Stomach smooth muscle (tissue), 2 donors: Measurements from ENCODE around the gene C2CD4A.

Experiments used
- H3K27ac ChIP-seq: one replicate; pipeline ENCODE4 v1.7.0; 2013; ENCODE audit warnings: mild to moderate bottlenecking, low read length, inconsistent platforms
- H3K27me3 ChIP-seq, 2 donors: one replicate each; pipeline ENCODE4 v1.7.0; 2013; ENCODE audit warnings: low read length in 2 of 2; ENCODE audit not compliant: insufficient read depth in 2 of 2, control insufficient read depth in 1 of 2
- H3K36me3 ChIP-seq, 2 donors: one replicate each; pipeline ENCODE4 v1.7.0; 2013; ENCODE audit warnings: low read length in 2 of 2; ENCODE audit not compliant: control insufficient read depth in 2 of 2, insufficient read depth in 2 of 2
- H3K4me1 ChIP-seq: one replicate; pipeline ENCODE4 v1.7.0; 2013; ENCODE audit warnings: low read length; ENCODE audit not compliant: control insufficient read depth, insufficient read depth
- H3K4me3 ChIP-seq, 2 donors: one replicate each; pipeline ENCODE4 v1.7.0; 2013; ENCODE audit warnings: low read length in 2 of 2
- H3K9ac ChIP-seq, 2 donors: one replicate each; pipeline ENCODE4 v1.7.0; 2013; ENCODE audit warnings: low read length in 2 of 2, mild to moderate bottlenecking in 1 of 2
- H3K9me3 ChIP-seq, 2 donors: one replicate each; pipeline ENCODE4 v1.7.0; 2013; ENCODE audit warnings: low read length in 2 of 2; ENCODE audit not compliant: control insufficient read depth in 2 of 2
- donor health status: healthy.
- donor health status: Pancreatic carcinoma.

Gene C2CD4A

DNA sequence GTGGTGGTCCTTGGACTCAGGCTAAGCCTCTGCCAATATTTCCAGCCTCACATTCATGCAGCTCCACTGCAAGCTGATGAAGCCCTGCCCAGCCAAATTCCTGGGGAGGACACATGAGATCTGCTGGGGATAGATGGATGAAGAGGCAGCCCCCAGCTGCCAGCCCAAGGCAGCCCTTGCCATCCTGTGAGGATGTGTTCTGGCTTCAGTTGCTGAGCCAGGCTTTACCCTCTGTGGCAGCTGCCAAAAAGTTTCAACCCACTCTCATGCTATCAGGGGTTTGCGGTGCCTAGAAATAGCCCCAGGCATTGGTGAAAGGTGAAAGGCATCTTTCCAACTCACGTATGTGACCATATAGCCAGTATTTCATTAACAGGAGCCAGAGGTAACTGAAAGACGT, 37.6 kb downstream of the C2CD4A start:
- Histone ChIP-seq H3K9ac (no peak overlapping the region), H3K9me3 (no peaks in the 10 kb centered on the region), H3K36me3 (no peaks in the 10 kb centered on the region), H3K27me3 (no peaks in the 10 kb centered on the region), H3K4me3 (no peak overlapping the region), H3K4me1 (no peaks in the 10 kb centered on the region), H3K27ac (no peak overlapping the region)

DNA sequence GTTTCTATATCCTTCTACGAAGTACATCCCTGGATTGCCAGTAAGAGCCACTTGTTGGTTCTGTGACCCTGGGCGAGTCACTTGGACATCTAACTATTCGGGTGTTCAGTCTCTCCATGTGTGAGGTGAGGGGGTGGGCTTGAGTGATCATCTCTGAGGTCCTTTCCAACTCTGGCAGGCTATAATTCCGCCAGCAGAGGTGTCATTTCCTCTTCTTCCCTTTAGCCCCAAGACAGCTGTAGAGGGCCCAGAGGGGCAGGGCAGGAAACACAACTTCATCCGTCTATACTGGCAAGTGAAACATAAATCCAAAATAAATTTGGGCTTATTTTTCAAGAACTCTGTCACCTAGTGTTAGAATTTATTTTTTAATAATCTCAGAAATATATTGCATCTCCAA, 38.1 kb downstream of the C2CD4A start:
- H3K27me3 ChIP-seq, result no peaks in the 10 kb centered on the region
- H3K9ac ChIP-seq, result no peak overlapping the region
- H3K36me3 ChIP-seq, result no peaks in the 10 kb centered on the region
- H3K4me1 ChIP-seq, result peaks cover 1% of the 10 kb centered on the region
- no peak overlapping the region for H3K4me3 ChIP-seq
- H3K27ac ChIP-seq, result no peak overlapping the region
- H3K9me3 ChIP-seq, result no peaks in the 10 kb centered on the region

DNA sequence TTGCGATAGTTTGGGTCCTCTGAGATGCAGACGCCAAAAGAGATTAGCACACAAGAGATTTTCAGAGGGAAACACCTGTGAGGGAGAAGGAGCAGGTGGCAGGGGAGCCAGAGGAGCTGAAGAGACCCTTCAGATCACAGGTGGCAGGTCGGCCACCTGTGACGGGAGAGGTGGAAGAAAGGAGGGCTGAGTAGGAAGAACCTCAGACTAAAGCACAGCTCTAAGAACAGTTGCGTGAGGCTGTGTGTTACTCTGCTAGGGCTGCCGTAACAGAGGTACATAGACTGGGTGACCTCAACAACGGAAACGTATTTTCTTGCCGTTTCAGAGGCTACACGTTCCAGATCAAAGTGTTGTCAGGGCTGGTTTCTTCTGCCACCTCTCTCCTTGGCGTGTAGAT, 38.5 kb downstream of the C2CD4A start:
- Histone ChIP-seq H3K36me3 (no peaks in the 10 kb centered on the region), H3K9me3 (no peaks in the 10 kb centered on the region), H3K27me3 (no peaks in the 10 kb centered on the region)

DNA sequence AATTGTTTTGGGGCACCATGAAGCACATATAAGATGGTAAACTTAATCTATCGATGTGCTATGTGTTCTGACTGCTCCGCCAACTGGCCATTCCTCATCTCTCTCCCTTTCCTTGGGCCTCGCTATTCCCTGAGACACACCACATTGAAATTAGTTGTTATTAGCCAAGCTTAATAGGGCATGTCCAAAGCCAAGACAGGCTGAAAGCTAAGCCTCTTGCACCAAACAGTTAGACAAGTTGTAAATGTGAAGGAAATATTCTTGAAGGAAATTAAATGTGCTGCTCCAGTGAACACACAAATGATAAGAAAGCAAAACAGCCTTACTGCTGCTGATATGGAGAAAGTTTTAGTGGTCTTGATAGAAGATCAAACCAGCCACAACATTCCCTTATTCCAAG, 39.3 kb downstream of the C2CD4A start:
- H3K27me3 ChIP-seq, result no peaks in the 10 kb centered on the region
- H3K4me3 ChIP-seq, result no peak overlapping the region
- no peaks in the 10 kb centered on the region for H3K36me3 ChIP-seq
- no peak overlapping the region for H3K27ac ChIP-seq
- H3K4me1 ChIP-seq, result peaks cover 9% of the 10 kb centered on the region
- no peak overlapping the region for H3K9ac ChIP-seq
- no peaks in the 10 kb centered on the region for H3K9me3 ChIP-seq

More for the DNA sequence above, 38.5 kb downstream of the C2CD4A start:
- Histone ChIP-seq H3K4me3 (no peak overlapping the region), H3K4me1 (peaks cover 6% of the 10 kb centered on the region), H3K9ac (no peak overlapping the region), H3K27ac (no peak overlapping the region)

DNA sequence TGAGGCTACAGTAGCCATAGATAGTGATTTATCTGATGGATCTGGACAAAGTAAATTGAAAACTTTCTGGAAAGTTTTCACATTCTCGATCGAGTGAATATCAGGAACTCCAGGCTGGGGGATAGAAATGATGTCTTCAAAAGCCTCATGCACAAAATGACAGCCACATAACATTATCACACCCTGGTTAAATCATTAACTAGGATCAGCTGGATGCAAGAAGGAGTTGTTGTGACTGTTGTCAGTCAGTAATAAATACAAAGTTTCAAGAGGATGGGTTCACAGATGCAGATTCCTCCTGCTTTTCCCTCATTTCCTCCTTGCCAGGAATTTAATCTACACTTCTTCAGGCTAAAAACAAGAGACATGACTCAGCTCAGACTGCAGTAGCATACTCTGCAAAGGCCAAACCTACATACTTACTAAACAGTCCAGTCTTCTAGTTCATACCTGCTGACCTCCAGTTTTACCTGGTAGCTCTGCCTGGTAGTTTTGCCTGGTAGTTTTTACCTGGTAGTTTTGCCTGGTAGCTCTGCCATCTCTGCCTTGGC, 40.9 kb downstream of the C2CD4A start:
- no peaks in the 10 kb centered on the region for H3K9me3 ChIP-seq

DNA sequence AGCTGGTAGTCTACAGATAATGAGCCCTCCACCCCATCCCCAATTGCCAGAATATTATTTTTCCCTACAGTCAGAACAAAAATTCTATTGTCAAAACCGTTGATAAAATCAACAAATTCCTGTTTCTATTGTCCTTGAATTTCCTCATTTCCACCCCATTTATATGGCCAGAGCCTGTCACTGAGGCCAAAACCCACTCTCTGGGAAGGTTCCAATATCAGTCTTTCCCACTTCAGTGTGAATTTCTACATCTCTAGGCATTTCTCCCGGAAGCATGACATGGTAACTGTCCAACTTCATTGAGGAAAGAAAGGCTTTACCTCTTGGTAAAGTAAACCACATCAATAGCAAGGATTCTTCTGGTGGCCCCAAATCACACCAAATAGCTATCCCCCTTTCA, 41.6 kb downstream of the C2CD4A start:
- Histone ChIP-seq H3K4me1 (peaks cover 10% of the 10 kb centered on the region), H3K36me3 (no peaks in the 10 kb centered on the region), H3K9me3 (no peaks in the 10 kb centered on the region), H3K27me3 (no peaks in the 10 kb centered on the region), H3K27ac (no peak overlapping the region), H3K4me3 (no peak overlapping the region), H3K9ac (no peak overlapping the region)

More for the DNA sequence above, 40.9 kb downstream of the C2CD4A start:
- Histone ChIP-seq H3K27me3 (no peaks in the 10 kb centered on the region), H3K36me3 (no peaks in the 10 kb centered on the region), H3K9ac (no peak overlapping the region), H3K4me3 (no peak overlapping the region), H3K27ac (no peak overlapping the region), H3K4me1 (peaks cover 10% of the 10 kb centered on the region)

DNA sequence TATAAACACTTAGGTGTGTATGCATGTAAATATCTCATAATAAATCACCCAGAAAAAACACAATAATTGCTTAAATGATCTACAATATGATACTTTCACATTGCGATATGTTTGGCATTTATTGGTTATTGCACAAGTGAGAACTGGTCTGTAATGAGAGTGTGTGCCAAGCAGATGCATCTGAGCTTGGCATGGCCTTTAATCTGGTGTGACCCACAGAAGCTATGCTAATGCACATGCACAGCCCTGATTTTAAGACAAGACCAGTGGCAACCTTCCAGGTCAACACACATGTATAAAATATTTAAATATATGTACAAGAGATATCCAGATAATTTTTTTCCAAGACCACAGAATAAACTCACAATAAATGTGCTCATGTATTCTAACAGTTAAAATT, 42.7 kb downstream of the C2CD4A start:
- Histone ChIP-seq H3K36me3 (no peaks in the 10 kb centered on the region), H3K9ac (no peak overlapping the region), H3K9me3 (no peaks in the 10 kb centered on the region), H3K4me3 (no peak overlapping the region), H3K27me3 (no peaks in the 10 kb centered on the region), H3K4me1 (peaks cover 10% of the 10 kb centered on the region), H3K27ac (no peak overlapping the region)

DNA sequence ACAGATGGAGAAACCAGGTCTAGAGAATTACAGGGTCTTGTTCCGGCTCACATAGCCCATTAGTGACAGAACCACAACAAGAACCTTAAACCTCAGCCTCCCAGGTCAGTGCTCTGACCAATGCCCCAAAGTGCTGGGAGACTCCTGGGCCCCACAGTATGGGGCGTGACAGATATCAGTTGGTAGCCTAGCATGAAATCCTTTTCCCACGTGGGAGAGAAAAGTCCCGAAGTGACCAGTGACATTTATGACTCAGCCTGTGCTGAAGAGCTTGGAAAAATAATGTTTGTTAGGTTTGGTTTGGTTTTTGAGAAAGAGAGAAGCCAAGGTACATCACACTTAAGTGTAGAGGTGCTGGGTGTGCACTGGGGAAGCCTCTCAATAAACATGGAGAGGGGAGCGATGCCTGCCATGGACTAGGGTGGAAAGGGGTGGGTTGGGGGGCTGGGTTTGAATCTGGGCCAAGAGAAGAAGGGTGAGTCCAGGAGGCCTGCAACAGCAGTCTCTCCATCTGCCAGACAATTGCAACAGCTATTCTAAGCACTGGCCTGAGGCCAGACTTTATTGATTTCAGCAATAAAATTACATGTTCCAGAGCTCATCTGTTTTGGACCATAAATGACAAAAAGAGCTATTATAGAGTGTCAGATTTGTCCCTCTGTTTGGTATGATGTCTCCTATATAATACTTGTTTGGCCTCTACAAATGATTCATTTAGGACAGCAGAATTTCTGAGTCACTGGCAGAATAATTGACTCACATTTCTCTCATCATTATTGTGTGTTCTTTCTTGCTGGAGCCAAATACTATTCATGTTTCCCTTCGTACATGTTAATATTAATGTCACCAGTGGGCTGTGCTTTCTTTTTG, 43.4 kb downstream of the C2CD4A start:
- H3K9ac ChIP-seq, result no peak overlapping the region
- no peak overlapping the region for H3K4me3 ChIP-seq
- no peaks in the 10 kb centered on the region for H3K36me3 ChIP-seq
- no peaks in the 10 kb centered on the region for H3K27me3 ChIP-seq
- H3K9me3 ChIP-seq, result no peaks in the 10 kb centered on the region
- peaks cover 10% of the 10 kb centered on the region for H3K4me1 ChIP-seq
- H3K27ac ChIP-seq, result no peak overlapping the region

DNA sequence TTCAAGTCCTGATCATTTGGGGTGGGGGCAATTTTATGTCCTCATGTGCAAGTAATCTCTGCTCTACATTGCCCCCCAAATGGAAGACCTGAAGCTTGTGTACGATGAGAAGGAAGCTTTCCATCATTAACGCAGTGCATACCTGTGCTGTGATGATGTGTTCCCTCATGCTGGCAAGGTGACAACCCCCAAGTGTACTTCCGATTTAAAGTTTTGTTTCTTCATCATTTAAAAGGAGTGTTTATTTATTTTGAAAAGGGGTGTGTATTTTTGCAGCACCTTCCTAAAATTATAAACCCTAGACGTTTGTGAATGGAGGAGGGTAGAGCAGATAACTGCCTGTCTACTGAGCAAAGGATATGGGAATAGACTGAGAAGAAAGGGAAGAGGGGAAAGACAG, 45.3 kb downstream of the C2CD4A start:
- no peak overlapping the region for H3K9ac ChIP-seq
- H3K27me3 ChIP-seq, result no peaks in the 10 kb centered on the region
- H3K4me3 ChIP-seq, result no peak overlapping the region
- no peaks in the 10 kb centered on the region for H3K9me3 ChIP-seq
- no peak overlapping the region for H3K27ac ChIP-seq
- no peaks in the 10 kb centered on the region for H3K36me3 ChIP-seq
- H3K4me1 ChIP-seq, result peaks cover 10% of the 10 kb centered on the region

DNA sequence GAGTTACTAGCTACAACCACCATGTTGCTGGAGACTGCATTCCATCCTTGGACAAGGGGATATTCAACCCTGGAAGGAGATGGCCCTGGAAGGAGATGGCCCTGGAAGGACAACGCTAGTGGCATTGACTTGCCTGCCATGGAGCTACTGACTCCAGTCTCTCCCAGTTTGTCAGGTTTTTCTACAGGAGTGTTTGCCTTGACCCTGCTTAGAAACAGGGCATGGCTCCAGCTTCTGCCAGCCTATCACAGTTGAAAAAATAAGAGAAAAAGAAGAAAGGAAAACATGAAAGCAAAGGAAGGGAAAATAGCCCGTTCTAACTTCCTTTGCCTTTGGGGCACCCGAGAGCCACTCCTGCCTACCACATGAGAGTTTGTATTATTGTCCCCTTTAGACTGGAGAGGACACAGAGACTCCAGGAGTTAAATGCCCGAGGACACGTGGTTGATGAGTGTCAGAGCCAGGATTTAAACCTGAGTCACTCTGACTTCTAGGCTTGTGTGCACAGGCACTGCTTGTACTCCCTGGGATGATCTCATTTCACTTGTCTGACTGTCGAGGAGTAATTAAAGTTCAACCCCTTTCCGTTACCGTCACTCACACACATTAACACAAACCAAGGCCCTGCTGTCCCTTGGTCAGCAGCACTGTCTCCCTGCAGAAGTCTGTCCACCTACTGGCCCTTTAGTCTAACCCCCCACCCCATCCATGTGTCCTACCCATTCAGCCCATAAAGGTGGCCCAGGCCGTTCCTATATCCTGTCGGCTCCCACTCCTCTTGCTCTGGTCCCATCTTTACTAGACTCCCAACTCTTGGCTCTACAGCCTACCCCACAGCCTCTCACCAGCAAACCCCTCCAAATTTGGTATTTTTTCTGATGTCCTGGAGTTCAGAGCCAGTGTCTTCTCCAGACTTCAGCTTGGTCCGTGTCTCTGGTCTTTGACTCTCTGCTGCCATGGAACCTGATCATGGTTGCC, 46.1 kb downstream of the C2CD4A start:
- H3K27me3 ChIP-seq, result no peaks in the 10 kb centered on the region
- H3K9ac ChIP-seq, result no peak overlapping the region
- no peaks in the 10 kb centered on the region for H3K36me3 ChIP-seq
- H3K4me3 ChIP-seq, result no peak overlapping the region
- H3K4me1 ChIP-seq, result peaks cover 10% of the 10 kb centered on the region
- no peaks in the 10 kb centered on the region for H3K9me3 ChIP-seq
- no peak overlapping the region for H3K27ac ChIP-seq
